Activated T-cell treated with anti-CD3 and anti-CD28 coated beads for 4 hours (primary cell): ENCODE data around the gene ADRA2B.
"Not testable (repeated sequence)": the region's sequence is repeated elsewhere in the genome, so short reads cannot be mapped to it uniquely, and the experiment has no call there.

Source experiments
- DNase-seq: peaks from one replicate; pipeline ENCODE4 v3.0.0-alpha.2; 2020

ADRA2B gene

GRCh38 chr2:96150007-96150640 lies 33.8 kb upstream of the ADRA2B start:
- no peak for DNase-seq

- peak; percentile 97 for DNase-seq
These were observed 32.2 kb upstream of the ADRA2B start for GRCh38 chr2:96148410-96149217.

GRCh38 chr2:96147593-96148201 lies 31.3 kb upstream of the ADRA2B start:
- no peak for DNase-seq

- no peak for DNase-seq
These were observed 30.7 kb upstream of the ADRA2B start for GRCh38 chr2:96146881-96147592.

GRCh38 chr2:96146153-96146880 lies 29.9 kb upstream of the ADRA2B start:
- peak; percentile 86 for DNase-seq

GRCh38 chr2:96145848-96146152 lies 29.4 kb upstream of the ADRA2B start:
- no peak for DNase-seq

- DNase-seq, result peak; percentile 88
These were observed 28.9 kb upstream of the ADRA2B start, which contains the start of gene DUSP2 for GRCh38 chr2:96145036-96145847. DUSP2 (minus strand) TSS chr2:96145440; CDS start chr2:96145354, 86 bp downstream.

- DNase-seq, result no peak
These were observed 28.2 kb upstream of the ADRA2B start for GRCh38 chr2:96144481-96145035.

- no peak for DNase-seq
These were observed 27.6 kb upstream of the ADRA2B start for GRCh38 chr2:96143848-96144480.

GRCh38 chr2:96143231-96143847 lies 27.0 kb upstream of the ADRA2B start:
- DNase-seq, result no peak

- peak; percentile 76 for DNase-seq
These were observed 26.1 kb upstream of the ADRA2B start for GRCh38 chr2:96142217-96143113.

- not testable (repeated sequence) for DNase-seq
These were observed 25.2 kb upstream of the ADRA2B start for GRCh38 chr2:96141624-96141967.

- no peak for DNase-seq
These were observed 24.7 kb upstream of the ADRA2B start for GRCh38 chr2:96140941-96141623.

- no peak for DNase-seq
These were observed 22.9 kb upstream of the ADRA2B start for GRCh38 chr2:96139181-96139758.

GRCh38 chr2:96138179-96139145 lies 22.1 kb upstream of the ADRA2B start, which contains the start of gene ASTL:
ASTL (minus strand) TSS chr2:96138502; CDS start chr2:96138436, 66 bp downstream.
- peak; percentile 54 for DNase-seq

- no peak for DNase-seq
These were observed 21.2 kb upstream of the ADRA2B start for GRCh38 chr2:96137321-96138178.
